HepG2 (cell line): ENCODE data around the gene CLDN7. TPM values are rescaled to one million over a fixed set of nuclear protein-coding genes. Genes with fewer than 3 reads are reported as not detected.

Source experiments
- AGO2 ChIP-seq: fragments of 200-400 bp; formaldehyde crosslinking; optimal IDR thresholded peaks from 2 replicates; pipeline ENCODE3; 2017; ENCODE audit warnings: mild to moderate bottlenecking, low read depth, low read length, moderate library complexity
- ARNT ChIP-seq: fragments of 450-650 bp; IDR thresholded peaks from 2 replicates; pipeline ENCODE4 v1.6.1; 2017
- GATAD1 ChIP-seq: IDR thresholded peaks from 2 replicates; pipeline ENCODE4 v1.6.1; 2016; ENCODE audit warnings: missing genetic modification reagents, missing compliant biosample characterization
- HNRNPH1 ChIP-seq: fragments of 200-400 bp; formaldehyde crosslinking; optimal IDR thresholded peaks from 2 replicates; pipeline ENCODE3; 2017; ENCODE audit warnings: mild to moderate bottlenecking, low read depth, low read length
- JDP2 ChIP-seq: sonication (generic); formaldehyde crosslinking; IDR thresholded peaks from 2 replicates; pipeline ENCODE4 v1.8.1; 2022; ENCODE audit warnings: missing genetic modification reagents, borderline replicate concordance
- MTA1 ChIP-seq: sonication (generic); formaldehyde crosslinking; IDR thresholded peaks from 2 replicates; pipeline ENCODE4 v1.4.0; 2020; ENCODE audit warnings: missing genetic modification reagents, mild to moderate bottlenecking, borderline replicate concordance
- MYC ChIP-seq: sonication (generic); formaldehyde crosslinking; IDR thresholded peaks from 2 replicates; pipeline ENCODE4 v1.9.0; 2021; ENCODE audit warnings: missing genetic modification reagents, borderline replicate concordance
- NAIF1 ChIP-seq: sonication (generic); formaldehyde crosslinking; IDR thresholded peaks from 2 replicates; pipeline ENCODE4 v1.5.0; 2020; ENCODE audit warnings: mild to moderate bottlenecking, missing genetic modification reagents, borderline replicate concordance
- PHF21A ChIP-seq: sonication (generic); formaldehyde crosslinking; IDR thresholded peaks from 2 replicates; pipeline ENCODE4 v1.5.0; 2020; ENCODE audit warnings: mild to moderate bottlenecking, missing genetic modification reagents
- RAD21 ChIP-seq: fragments of 450-650 bp; formaldehyde crosslinking; IDR thresholded peaks from 2 replicates; pipeline ENCODE4 v1.5.0; 2020; ENCODE audit warnings: mild to moderate bottlenecking
- SP4 ChIP-seq: sonication (generic); formaldehyde crosslinking; IDR thresholded peaks from 2 replicates; pipeline ENCODE4 v1.8.1; 2023; ENCODE audit warnings: mild to moderate bottlenecking, missing genetic modification reagents
- TOPORS ChIP-seq: sonication (generic); formaldehyde crosslinking; IDR thresholded peaks from 2 replicates; pipeline ENCODE4 v1.8.0; 2023; ENCODE audit warnings: mild to moderate bottlenecking, missing genetic modification reagents
- YEATS2 ChIP-seq: sonication (generic); formaldehyde crosslinking; IDR thresholded peaks from 2 replicates; pipeline ENCODE4 v1.4.0; 2020; ENCODE audit warnings: missing genetic modification reagents, borderline replicate concordance
- ZNF33B ChIP-seq: sonication (generic); formaldehyde crosslinking; IDR thresholded peaks from 2 replicates; pipeline ENCODE4 v1.5.1; 2020; ENCODE audit warnings: mild to moderate bottlenecking, missing genetic modification reagents
- ZNF354B ChIP-seq: sonication (generic); formaldehyde crosslinking; IDR thresholded peaks from 2 replicates; pipeline ENCODE4 v1.8.0; 2022; ENCODE audit warnings: mild to moderate bottlenecking, missing genetic modification reagents
- ZNF709 ChIP-seq: sonication (generic); formaldehyde crosslinking; IDR thresholded peaks from 2 replicates; pipeline ENCODE4 v1.5.0; 2020; ENCODE audit warnings: mild to moderate bottlenecking, missing genetic modification reagents
- ZSCAN21 ChIP-seq: sonication (generic); formaldehyde crosslinking; IDR thresholded peaks from 2 replicates; pipeline ENCODE4 v1.8.0; 2022; ENCODE audit warnings: mild to moderate bottlenecking, missing genetic modification reagents, moderate library complexity, borderline replicate concordance
- ZSCAN30 ChIP-seq: sonication (generic); formaldehyde crosslinking; IDR thresholded peaks from 2 replicates; pipeline ENCODE4 v1.5.0; 2020; ENCODE audit warnings: mild to moderate bottlenecking, missing genetic modification reagents
- polyA plus RNA-seq, 8 experiments: library from polyadenylated mRNA; depleted of rRNA in 3 of 8; stranded (reverse) in 7 of 8; unstranded in 1 of 8; fragments of >200 nt; fragmentation: Illumina TruSeq in 4 of 8; extraction: Trizol in 4 of 8; gene quantifications; 2 replicates each; pipeline versions ENCODE4 v1.2.1 to v1.2.3, GENCODE V29; 2011 to 2016; ENCODE audit warnings: low read depth in 4 of 8, missing spikeins in 1 of 8, mixed read lengths in 1 of 8; ENCODE audit not compliant: insufficient read depth in 1 of 8
- total RNA-seq, 5 experiments: library from RNA; depleted of rRNA; stranded (reverse); fragments of >200 nt; fragmentation: Illumina TruSeq; extraction: Trizol; gene quantifications; 2 replicates each; pipeline ENCODE4 v1.2.3, GENCODE V29; 2016; ENCODE audit warnings: low read depth in 1 of 5
- TF ChIP-seq, protein P1 (sequence below): sonication (generic); formaldehyde crosslinking; IDR thresholded peaks from 2 replicates; pipeline ENCODE4 v1.8.1; 2022; ENCODE audit warnings: mild to moderate bottlenecking, missing genetic modification reagents
- TF ChIP-seq, protein P2 (sequence below): IDR thresholded peaks from 2 replicates; pipeline ENCODE4 v1.6.1; 2012; ENCODE audit warnings: inconsistent platforms
- TF ChIP-seq, protein P3 (sequence below): sonication (generic); formaldehyde crosslinking; IDR thresholded peaks from 2 replicates; pipeline ENCODE4 v1.5.0; 2020; ENCODE audit warnings: mild to moderate bottlenecking, missing genetic modification reagents, borderline replicate concordance
- TF ChIP-seq, protein P4 (sequence below): IDR thresholded peaks from 2 replicates; pipeline ENCODE4 v1.6.1; 2016; ENCODE audit warnings: missing biosample characterization, missing genetic modification reagents, low read depth

CLDN7 gene
- total and polyA plus RNA-seq, 2 of the 13 experiments (the other 11 are each of a cell fraction or from before 2014, with no cell fraction given): not detected

DNA sequence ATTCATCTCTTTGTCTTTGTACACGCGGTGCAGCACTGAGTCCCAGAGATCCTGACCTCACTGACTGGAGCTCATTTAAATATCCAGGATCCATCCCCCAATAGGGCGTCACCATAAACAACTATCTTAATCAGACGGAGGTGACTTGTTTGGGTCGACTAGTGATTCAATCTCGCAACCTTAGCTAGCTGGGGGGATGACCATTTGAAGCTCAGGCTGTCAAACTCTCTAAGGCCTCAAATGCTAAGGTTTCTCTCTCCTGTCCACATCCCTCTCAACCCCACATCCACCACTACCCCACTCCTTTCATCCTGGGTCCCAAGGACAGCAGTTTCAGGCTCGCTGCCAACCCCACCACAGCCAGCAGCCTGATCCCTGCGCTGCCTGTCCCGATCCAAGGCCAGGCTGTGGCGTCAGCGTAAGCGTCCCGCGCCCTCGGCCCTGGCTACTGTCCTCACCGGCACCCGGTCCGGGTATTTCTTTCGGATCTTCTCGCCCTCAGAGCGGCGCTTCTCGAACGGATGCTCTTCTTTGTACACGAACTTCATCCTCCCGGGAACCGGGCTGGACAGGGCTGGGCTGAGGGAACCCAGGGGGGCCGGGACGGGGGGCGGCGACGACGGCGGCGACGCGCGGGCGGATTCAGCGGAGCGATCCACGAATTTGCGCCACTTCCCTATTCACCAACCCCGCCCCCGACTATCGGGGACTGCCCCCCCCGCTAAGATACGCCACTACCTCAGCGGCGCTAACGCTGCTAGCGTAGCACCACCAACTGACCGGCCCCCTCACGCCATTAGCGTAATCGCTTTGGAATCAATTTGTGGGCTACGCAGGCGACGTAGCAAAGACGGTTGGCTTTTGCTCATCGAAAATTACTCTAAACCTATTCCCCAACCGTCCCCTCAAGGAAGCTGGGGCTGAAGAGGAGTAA is 20.2 kb downstream of the CLDN7 start, which contains the start of gene GABARAP (continued):
- TF ChIP-seq AGO2: peak; percentile 81
- peak; percentile 100 for TF ChIP-seq NAIF1
- no peak for TF ChIP-seq ZNF354B
- TF ChIP-seq ZNF33B (CRISPR knock-in tag): 0 out of 2 replicates have a peak, but pooled peaks have one; percentile 29
- peak; percentile 43; the same call in 1 of the 2 replicates for TF ChIP-seq MTA1
- TF ChIP-seq PHF21A (CRISPR knock-in tag): peak; percentile 58; the same call in 1 of the 2 replicates
- peak; percentile 39; the same call in 1 of the 2 replicates for TF ChIP-seq MYC (CRISPR knock-in tag)
- TF ChIP-seq SP4 (CRISPR knock-in tag): peak; percentile 36; the same call in 1 of the 2 replicates
- TF ChIP-seq, protein P1, sequence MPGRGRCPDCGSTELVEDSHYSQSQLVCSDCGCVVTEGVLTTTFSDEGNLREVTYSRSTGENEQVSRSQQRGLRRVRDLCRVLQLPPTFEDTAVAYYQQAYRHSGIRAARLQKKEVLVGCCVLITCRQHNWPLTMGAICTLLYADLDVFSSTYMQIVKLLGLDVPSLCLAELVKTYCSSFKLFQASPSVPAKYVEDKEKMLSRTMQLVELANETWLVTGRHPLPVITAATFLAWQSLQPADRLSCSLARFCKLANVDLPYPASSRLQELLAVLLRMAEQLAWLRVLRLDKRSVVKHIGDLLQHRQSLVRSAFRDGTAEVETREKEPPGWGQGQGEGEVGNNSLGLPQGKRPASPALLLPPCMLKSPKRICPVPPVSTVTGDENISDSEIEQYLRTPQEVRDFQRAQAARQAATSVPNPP (CRISPR knock-in tag): 0 out of 2 replicates have a peak, but pooled peaks have one; percentile 15
- peak; percentile 34 for TF ChIP-seq TOPORS
- peak; percentile 66 for TF ChIP-seq GATAD1 (CRISPR knock-in tag)
- TF ChIP-seq, protein P2, sequence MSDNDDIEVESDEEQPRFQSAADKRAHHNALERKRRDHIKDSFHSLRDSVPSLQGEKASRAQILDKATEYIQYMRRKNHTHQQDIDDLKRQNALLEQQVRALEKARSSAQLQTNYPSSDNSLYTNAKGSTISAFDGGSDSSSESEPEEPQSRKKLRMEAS: peak; percentile 44
- TF ChIP-seq RAD21 (CRISPR knock-in tag): 0 out of 2 replicates have a peak, but pooled peaks have one; percentile 46
- TF ChIP-seq YEATS2 (CRISPR knock-in tag): peak; percentile 76; the same call in 1 of the 2 replicates
- TF ChIP-seq ARNT: no peak
- TF ChIP-seq, protein P3, sequence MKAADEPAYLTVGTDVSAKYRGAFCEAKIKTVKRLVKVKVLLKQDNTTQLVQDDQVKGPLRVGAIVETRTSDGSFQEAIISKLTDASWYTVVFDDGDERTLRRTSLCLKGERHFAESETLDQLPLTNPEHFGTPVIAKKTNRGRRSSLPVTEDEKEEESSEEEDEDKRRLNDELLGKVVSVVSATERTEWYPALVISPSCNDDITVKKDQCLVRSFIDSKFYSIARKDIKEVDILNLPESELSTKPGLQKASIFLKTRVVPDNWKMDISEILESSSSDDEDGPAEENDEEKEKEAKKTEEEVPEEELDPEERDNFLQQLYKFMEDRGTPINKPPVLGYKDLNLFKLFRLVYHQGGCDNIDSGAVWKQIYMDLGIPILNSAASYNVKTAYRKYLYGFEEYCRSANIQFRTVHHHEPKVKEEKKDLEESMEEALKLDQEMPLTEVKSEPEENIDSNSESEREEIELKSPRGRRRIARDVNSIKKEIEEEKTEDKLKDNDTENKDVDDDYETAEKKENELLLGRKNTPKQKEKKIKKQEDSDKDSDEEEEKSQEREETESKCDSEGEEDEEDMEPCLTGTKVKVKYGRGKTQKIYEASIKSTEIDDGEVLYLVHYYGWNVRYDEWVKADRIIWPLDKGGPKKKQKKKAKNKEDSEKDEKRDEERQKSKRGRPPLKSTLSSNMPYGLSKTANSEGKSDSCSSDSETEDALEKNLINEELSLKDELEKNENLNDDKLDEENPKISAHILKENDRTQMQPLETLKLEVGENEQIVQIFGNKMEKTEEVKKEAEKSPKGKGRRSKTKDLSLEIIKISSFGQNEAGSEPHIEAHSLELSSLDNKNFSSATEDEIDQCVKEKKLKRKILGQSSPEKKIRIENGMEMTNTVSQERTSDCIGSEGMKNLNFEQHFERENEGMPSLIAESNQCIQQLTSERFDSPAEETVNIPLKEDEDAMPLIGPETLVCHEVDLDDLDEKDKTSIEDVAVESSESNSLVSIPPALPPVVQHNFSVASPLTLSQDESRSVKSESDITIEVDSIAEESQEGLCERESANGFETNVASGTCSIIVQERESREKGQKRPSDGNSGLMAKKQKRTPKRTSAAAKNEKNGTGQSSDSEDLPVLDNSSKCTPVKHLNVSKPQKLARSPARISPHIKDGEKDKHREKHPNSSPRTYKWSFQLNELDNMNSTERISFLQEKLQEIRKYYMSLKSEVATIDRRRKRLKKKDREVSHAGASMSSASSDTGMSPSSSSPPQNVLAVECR (CRISPR knock-in tag): peak; percentile 80
- peak; percentile 47; the same call in 1 of the 2 replicates for TF ChIP-seq ZSCAN30 (CRISPR knock-in tag)
- TF ChIP-seq, protein P4, sequence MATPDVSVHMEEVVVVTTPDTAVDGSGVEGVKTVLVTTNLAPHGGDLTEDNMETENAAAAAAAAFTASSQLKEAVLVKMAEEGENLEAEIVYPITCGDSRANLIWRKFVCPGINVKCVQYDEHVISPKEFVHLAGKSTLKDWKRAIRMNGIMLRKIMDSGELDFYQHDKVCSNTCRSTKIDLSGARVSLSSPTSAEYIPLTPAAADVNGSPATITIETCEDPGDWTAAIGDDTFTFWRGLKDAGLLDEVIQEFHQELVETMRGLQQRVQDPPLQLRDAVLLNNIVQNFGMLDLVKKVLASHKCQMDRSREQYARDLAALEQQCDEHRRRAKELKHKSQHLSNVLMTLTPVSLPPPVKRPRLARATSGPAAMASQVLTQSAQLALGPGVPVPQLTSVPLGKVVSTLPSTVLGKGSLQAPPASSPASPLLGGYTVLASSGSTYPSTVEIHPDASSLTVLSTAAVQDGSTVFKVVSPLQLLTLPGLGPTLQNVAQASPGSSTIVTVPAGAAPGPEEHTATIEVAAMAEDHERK (CRISPR knock-in tag): 0 out of 2 replicates have a peak, but pooled peaks have one; percentile 46
- TF ChIP-seq ZNF709 (CRISPR knock-in tag): peak; percentile 75; the same call in 1 of the 2 replicates
- 0 out of 2 replicates have a peak, but pooled peaks have one; percentile 49 for TF ChIP-seq ZSCAN21
- TF ChIP-seq HNRNPH1: peak; percentile 98
- no peak; the same call in 1 of the 2 replicates for TF ChIP-seq JDP2
